GM03348 (cell line): ENCODE measurements around the gene ILKAP.
"Not testable (repeated sequence)": the region's sequence is repeated elsewhere in the genome, so short reads cannot be mapped to it uniquely, and the experiment has no call there.

Experiments
- DNase-seq: peaks from one replicate; pipeline ENCODE4 v3.0.0; 2012; ENCODE audit warnings: low spot score

ILKAP gene

GRCh38 chr2:238202326-238203093 lies 985 bp downstream of the ILKAP start:
- DNase-seq, result peak; percentile 51

- DNase-seq, result no peak
These were observed 13.1 kb downstream of the ILKAP start for GRCh38 chr2:238190445-238190844.

- DNase-seq, result no peak
These were observed 15.6 kb downstream of the ILKAP start for GRCh38 chr2:238187618-238188548.

- no peak for DNase-seq
These were observed 19.7 kb downstream of the ILKAP start for GRCh38 chr2:238183821-238184220.

- DNase-seq, result no peak
These were observed 21.1 kb downstream of the ILKAP start for GRCh38 chr2:238182362-238182761.

- no peak for DNase-seq
These were observed 22.9 kb downstream of the ILKAP start for GRCh38 chr2:238180554-238180953.

GRCh38 chr2:238176613-238177012 lies 26.9 kb downstream of the ILKAP start:
- DNase-seq, result no peak

GRCh38 chr2:238174701-238175100 lies 28.8 kb downstream of the ILKAP start:
- no peak for DNase-seq

- DNase-seq, result no peak
These were observed 29.2 kb downstream of the ILKAP start for GRCh38 chr2:238174291-238174690.

- DNase-seq, result no peak
These were observed 29.8 kb downstream of the ILKAP start for GRCh38 chr2:238173692-238174091.

GRCh38 chr2:238172439-238172838 lies 31.1 kb downstream of the ILKAP start:
- DNase-seq, result no peak

- DNase-seq, result no peak
These were observed 31.8 kb downstream of the ILKAP start for GRCh38 chr2:238171575-238172187.

- DNase-seq, result not testable (repeated sequence)
These were observed 32.4 kb downstream of the ILKAP start for GRCh38 chr2:238171072-238171431.

GRCh38 chr2:238170386-238171071 lies 33.0 kb downstream of the ILKAP start:
- DNase-seq, result no peak

GRCh38 chr2:238169708-238170251 lies 33.7 kb downstream of the ILKAP start:
- peak; percentile 90 for DNase-seq

GRCh38 chr2:238169048-238169707 lies 34.3 kb downstream of the ILKAP start:
- peak; percentile 82 for DNase-seq

GRCh38 chr2:238168196-238169047 lies 35.1 kb downstream of the ILKAP start:
- no peak for DNase-seq

- DNase-seq, result no peak
These were observed 35.7 kb downstream of the ILKAP start for GRCh38 chr2:238167761-238168160.

- no peak for DNase-seq
These were observed 36.2 kb downstream of the ILKAP start for GRCh38 chr2:238167344-238167715.
